Hematopoietic multipotent progenitor cell treated with erythropoietin and hydrocortisone succinate and interleukin-3 and kit ligand, for 15 days (in vitro differentiated cells): ENCODE measurements around the gene PHF24.
"Not testable (repeated sequence)": the region's sequence is repeated elsewhere in the genome, so short reads cannot be mapped to it uniquely, and the experiment has no call there.

ENCODE experiments used
- DNase-seq: peaks from one replicate; pipeline ENCODE4 v3.0.0-alpha.2; 2015; ENCODE audit warnings: low spot score

The PHF24 gene

GRCh38 chr9:34957492-34958410, at the start of gene PHF24:
Gene PHF24, plus strand, starts transcription at chr9:34958285. Its CDS starts 13,014 bp downstream, at chr9:34971299.
- DNase-seq, result no peak

- DNase-seq, result no peak
Measured at GRCh38 chr9:34927061-34927460, 31.0 kb upstream of the PHF24 start.

- no peak for DNase-seq
Measured at GRCh38 chr9:34928921-34929320, 29.2 kb upstream of the PHF24 start.

GRCh38 chr9:34929506-34930102, 28.5 kb upstream of the PHF24 start:
- no peak for DNase-seq

- not testable (repeated sequence) for DNase-seq
Measured at GRCh38 chr9:34939989-34940388, 18.1 kb upstream of the PHF24 start.

GRCh38 chr9:34948451-34948850, 9.6 kb upstream of the PHF24 start:
- DNase-seq, result no peak

GRCh38 chr9:34954225-34954624, 3.9 kb upstream of the PHF24 start:
- no peak for DNase-seq

- DNase-seq, result not testable (repeated sequence)
Measured at GRCh38 chr9:34956066-34956465, 2.0 kb upstream of the PHF24 start.

- DNase-seq, result no peak
Measured at GRCh38 chr9:34956648-34957047, 1.4 kb upstream of the PHF24 start.

- no peak for DNase-seq
Measured at GRCh38 chr9:34958411-34958982, 412 bp downstream of the PHF24 start.

- DNase-seq, result no peak
Measured at GRCh38 chr9:34959461-34959860, 1.4 kb downstream of the PHF24 start.

GRCh38 chr9:34961574-34962490, 3.7 kb downstream of the PHF24 start:
- no peak for DNase-seq

GRCh38 chr9:34962546-34962945, 4.5 kb downstream of the PHF24 start:
- no peak for DNase-seq

- no peak for DNase-seq
Measured at GRCh38 chr9:34963552-34963951, 5.5 kb downstream of the PHF24 start.

- DNase-seq, result no peak
Measured at GRCh38 chr9:34964458-34964857, 6.4 kb downstream of the PHF24 start.

- no peak for DNase-seq
Measured at GRCh38 chr9:34971146-34971811, 13.2 kb downstream of the PHF24 start.

GRCh38 chr9:34974664-34975063, 16.6 kb downstream of the PHF24 start:
- no peak for DNase-seq

- no peak for DNase-seq
Measured at GRCh38 chr9:34976441-34976840, 18.4 kb downstream of the PHF24 start.

- no peak for DNase-seq
Measured at GRCh38 chr9:34976992-34977391, 18.9 kb downstream of the PHF24 start.

GRCh38 chr9:34980181-34980761, 22.2 kb downstream of the PHF24 start:
- no peak for DNase-seq

GRCh38 chr9:34982361-34982760, 24.3 kb downstream of the PHF24 start:
- no peak for DNase-seq
